ENCODE measurements around the gene PGM1.

DNA sequence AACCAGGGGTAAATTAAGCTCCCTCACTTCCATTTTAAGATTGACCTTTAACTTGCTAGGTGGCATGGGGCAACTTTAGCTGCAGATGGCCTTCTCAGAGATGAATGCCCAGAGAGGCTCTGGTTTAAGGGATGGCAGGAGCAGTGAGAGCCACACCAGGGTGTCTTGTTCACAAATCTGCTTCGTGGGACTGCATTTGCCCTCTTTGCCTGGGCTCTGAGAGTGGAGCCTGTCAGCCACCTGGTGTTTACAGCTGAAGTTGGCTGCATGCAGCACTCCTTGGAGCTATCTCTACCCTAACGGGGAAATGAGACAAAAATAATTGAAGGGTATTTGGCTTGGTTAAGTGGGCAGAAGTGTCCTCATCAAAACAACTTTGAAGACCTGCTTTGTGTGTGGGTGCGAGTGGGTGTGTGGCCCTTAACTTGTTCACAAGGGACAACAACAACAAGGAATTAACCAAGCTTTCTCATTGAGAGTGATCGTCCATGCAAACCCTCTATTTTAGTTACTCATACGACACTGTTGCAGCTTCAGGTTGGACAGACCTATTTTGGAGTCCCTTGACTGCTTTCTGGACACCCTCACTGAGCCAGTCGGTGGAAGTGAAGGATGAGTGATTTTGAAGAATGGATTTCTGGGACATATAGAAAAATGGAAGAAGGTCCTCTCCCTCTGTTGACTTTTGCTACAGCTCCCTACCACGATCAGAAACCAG is 29.8 kb downstream of the PGM1 start:
- TF ChIP-seq, protein P1, sequence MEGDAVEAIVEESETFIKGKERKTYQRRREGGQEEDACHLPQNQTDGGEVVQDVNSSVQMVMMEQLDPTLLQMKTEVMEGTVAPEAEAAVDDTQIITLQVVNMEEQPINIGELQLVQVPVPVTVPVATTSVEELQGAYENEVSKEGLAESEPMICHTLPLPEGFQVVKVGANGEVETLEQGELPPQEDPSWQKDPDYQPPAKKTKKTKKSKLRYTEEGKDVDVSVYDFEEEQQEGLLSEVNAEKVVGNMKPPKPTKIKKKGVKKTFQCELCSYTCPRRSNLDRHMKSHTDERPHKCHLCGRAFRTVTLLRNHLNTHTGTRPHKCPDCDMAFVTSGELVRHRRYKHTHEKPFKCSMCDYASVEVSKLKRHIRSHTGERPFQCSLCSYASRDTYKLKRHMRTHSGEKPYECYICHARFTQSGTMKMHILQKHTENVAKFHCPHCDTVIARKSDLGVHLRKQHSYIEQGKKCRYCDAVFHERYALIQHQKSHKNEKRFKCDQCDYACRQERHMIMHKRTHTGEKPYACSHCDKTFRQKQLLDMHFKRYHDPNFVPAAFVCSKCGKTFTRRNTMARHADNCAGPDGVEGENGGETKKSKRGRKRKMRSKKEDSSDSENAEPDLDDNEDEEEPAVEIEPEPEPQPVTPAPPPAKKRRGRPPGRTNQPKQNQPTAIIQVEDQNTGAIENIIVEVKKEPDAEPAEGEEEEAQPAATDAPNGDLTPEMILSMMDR (IDR thresholded peaks at IDR 0.05): no peak
- TF ChIP-seq RCOR1 (IDR thresholded peaks at IDR 0.05; ENCODE audit: low read length): no peak
- TF ChIP-seq EP300 (IDR thresholded peaks at IDR 0.05; ENCODE audit: borderline replicate concordance in 1 of 2, low read depth in 1 of 2, low read length in 1 of 2): no peak
- TF ChIP-seq, protein P2, sequence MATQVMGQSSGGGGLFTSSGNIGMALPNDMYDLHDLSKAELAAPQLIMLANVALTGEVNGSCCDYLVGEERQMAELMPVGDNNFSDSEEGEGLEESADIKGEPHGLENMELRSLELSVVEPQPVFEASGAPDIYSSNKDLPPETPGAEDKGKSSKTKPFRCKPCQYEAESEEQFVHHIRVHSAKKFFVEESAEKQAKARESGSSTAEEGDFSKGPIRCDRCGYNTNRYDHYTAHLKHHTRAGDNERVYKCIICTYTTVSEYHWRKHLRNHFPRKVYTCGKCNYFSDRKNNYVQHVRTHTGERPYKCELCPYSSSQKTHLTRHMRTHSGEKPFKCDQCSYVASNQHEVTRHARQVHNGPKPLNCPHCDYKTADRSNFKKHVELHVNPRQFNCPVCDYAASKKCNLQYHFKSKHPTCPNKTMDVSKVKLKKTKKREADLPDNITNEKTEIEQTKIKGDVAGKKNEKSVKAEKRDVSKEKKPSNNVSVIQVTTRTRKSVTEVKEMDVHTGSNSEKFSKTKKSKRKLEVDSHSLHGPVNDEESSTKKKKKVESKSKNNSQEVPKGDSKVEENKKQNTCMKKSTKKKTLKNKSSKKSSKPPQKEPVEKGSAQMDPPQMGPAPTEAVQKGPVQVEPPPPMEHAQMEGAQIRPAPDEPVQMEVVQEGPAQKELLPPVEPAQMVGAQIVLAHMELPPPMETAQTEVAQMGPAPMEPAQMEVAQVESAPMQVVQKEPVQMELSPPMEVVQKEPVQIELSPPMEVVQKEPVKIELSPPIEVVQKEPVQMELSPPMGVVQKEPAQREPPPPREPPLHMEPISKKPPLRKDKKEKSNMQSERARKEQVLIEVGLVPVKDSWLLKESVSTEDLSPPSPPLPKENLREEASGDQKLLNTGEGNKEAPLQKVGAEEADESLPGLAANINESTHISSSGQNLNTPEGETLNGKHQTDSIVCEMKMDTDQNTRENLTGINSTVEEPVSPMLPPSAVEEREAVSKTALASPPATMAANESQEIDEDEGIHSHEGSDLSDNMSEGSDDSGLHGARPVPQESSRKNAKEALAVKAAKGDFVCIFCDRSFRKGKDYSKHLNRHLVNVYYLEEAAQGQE (IDR thresholded peaks at IDR 0.05; ENCODE audit: low read depth, low read length): no peak
- TF ChIP-seq RAD21 (IDR thresholded peaks at IDR 0.05; ENCODE audit: low read length): no peak
- TF ChIP-seq TAF1 (IDR thresholded peaks at IDR 0.05; ENCODE audit: borderline replicate concordance, low read depth, low read length): no peak
- no peak for TF ChIP-seq SMC3 (IDR thresholded peaks at IDR 0.05; ENCODE audit: low read depth, low read length)
- no peak for TF ChIP-seq FOXJ3 (CRISPR knock-in tag; IDR thresholded peaks at IDR 0.05)
- TF ChIP-seq, protein P3, sequence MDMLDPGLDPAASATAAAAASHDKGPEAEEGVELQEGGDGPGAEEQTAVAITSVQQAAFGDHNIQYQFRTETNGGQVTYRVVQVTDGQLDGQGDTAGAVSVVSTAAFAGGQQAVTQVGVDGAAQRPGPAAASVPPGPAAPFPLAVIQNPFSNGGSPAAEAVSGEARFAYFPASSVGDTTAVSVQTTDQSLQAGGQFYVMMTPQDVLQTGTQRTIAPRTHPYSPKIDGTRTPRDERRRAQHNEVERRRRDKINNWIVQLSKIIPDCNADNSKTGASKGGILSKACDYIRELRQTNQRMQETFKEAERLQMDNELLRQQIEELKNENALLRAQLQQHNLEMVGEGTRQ (IDR thresholded peaks at IDR 0.05; ENCODE audit: borderline replicate concordance, low read depth, low read length): no peak
- no peak for TF ChIP-seq FOXM1 (IDR thresholded peaks at IDR 0.05; ENCODE audit: low read depth)
